Heart left ventricle (tissue), 16 donors: ENCODE measurements around the gene TSC22D1. TPM values are rescaled to one million over a fixed set of nuclear protein-coding genes. Genes with fewer than 3 reads are reported as not detected.

Source experiments
- ATAC-seq, 4 donors: fragments of 200-7000 bp; cut with Tn5 transposase; one replicate each; pipeline ENCODE4 v1.9.1; 2020 to 2022; ENCODE audit warnings: moderate library complexity in 4 of 4, mild to moderate bottlenecking in 3 of 4, moderate number of reproducible peaks in 1 of 4
- DNase-seq, 5 donors: peaks; one replicate each; pipeline ENCODE4 v3.0.0-alpha.2; 2020
- H3K27ac ChIP-seq, 12 donors: fragments of 200-600 bp; sonication (generic) in 4 of 12; one replicate each; pipeline versions ENCODE4 v1.5.0 to v1.8.0; 2016 to 2022; ENCODE audit warnings: mild to moderate bottlenecking in 2 of 12
- H3K27me3 ChIP-seq, 9 donors: fragments of 200-600 bp; sonication (generic) in 2 of 9; one replicate each; pipeline versions ENCODE4 v1.5.1 to v1.8.0; 2016 to 2022; ENCODE audit warnings: mild to moderate bottlenecking in 3 of 9
- H3K36me3 ChIP-seq, 9 donors: fragments of 200-600 bp; sonication (generic) in 2 of 9; one replicate each; pipeline versions ENCODE4 v1.5.0 to v1.8.0; 2018 to 2022; ENCODE audit warnings: mild to moderate bottlenecking in 2 of 9
- H3K4me1 ChIP-seq, 12 donors: fragments of 200-600 bp; sonication (generic) in 4 of 12; one replicate each; pipeline versions ENCODE4 v1.5.0 to v1.8.0; 2016 to 2022; ENCODE audit warnings: mild to moderate bottlenecking in 3 of 12
- H3K4me3 ChIP-seq, 12 donors: fragments of 200-600 bp; sonication (generic) in 4 of 12; one replicate each; pipeline versions ENCODE4 v1.5.0 to v1.8.0; 2017 to 2022; ENCODE audit warnings: mild to moderate bottlenecking in 9 of 12, moderate library complexity in 4 of 12
- H3K9me3 ChIP-seq, 12 donors: fragments of 200-600 bp; sonication (generic) in 4 of 12; one replicate each; pipeline versions ENCODE4 v1.5.0 to v1.8.0; 2016 to 2022; ENCODE audit warnings: mild to moderate bottlenecking in 1 of 12
- POLR2A ChIP-seq, 2 donors: fragments of 450-650 bp; IDR thresholded peaks; one replicate each; pipeline ENCODE4 v1.6.1; 2017; ENCODE audit warnings: antibody characterized with exemption in 2 of 2, mild to moderate bottlenecking in 2 of 2, moderate library complexity in 2 of 2
- WGBS, 4 donors: extraction: QIAGEN DNeasy Blood & Tissue Kit in 2 of 4; methylation state at CpG; one replicate each; pipeline versions ENCODE4 v1.1.5 to v1.1.7; 2013 to 2018; 5-methylcytosine and 5-hydroxymethylcytosine counted together
- intact Hi-C, 10 donors: fragments of 100-400 bp; cut with DNase I; formaldehyde crosslinking; loops; one replicate each; pipeline versions ENCODE4 v1.11.1 to v1.14.2; 2022
- polyA plus RNA-seq, 2 donors: library from polyadenylated mRNA; stranded (reverse); fragments of 200-250 nt; gene quantifications; one replicate each; pipeline ENCODE4 v1.2.3, GENCODE V29; 2013
- total RNA-seq, 9 donors: library from RNA; depleted of rRNA in 2 of 9; stranded (reverse); fragments of >200 nt in 2 of 9; fragmentation: NEBNext Ultra II Directional in 3 of 9; extraction: Animal tissue kit (Norgen Biotek cat#: 25700) in 3 of 9; gene quantifications; one replicate each; pipeline versions ENCODE4 v1.1.0 to v1.2.4, GENCODE V29; 2016 to 2023
- TF ChIP-seq, protein P1 (sequence below), 12 donors: fragments of 200-600 bp; sonication (generic) in 4 of 12; IDR thresholded peaks; one replicate each; pipeline versions ENCODE4 v1.5.0 to v1.8.0; 2018 to 2022; ENCODE audit warnings: antibody characterized with exemption in 12 of 12, mild to moderate bottlenecking in 5 of 12
- donor health status: ischemic (EF 13 %, LVEDD 7.1; RV severe dilation, severe dysfunction).
- donor health status: healthy with polysubstance abuse.
- donor health status: DM: no; HTN: yes; CAD: no.
- donor health status: DM: no; HTN: no; CAD: no.
- donor health status: ischemic (EF 25% LVEDD 6.9; RV normal size, moderate dysfunction).
- donor health status: ischemic (EF 25% LVEDD 5.7; RV mildly dilated, moderate dysfunction).
- donor health status: healthy.
- donor health status: DM: yes; HTN: yes; CAD: no.
- donor health status: ischemic (EF 35%, LVEDD 5.7; RV mildly dilated, moderate dysfunction).
- donor health status: nonischemic (EF 11% LVEDD 7.7; RV severe dilation, severe dysfunction).
- donor health status: DM: yes; HTN: yes; CAD: no.
- donor health status: PGD.
- donor health status: ischemic (EF 29% LVEDD 5.4; RV normal size, mild dysfunction).
- donor health status: nonischemic (EF 23%, LVEDD 6.1; RV moderate dilation, normal function).

TSC22D1 gene
- total and polyA plus RNA-seq, 11 donors, result 61.0 to 166 (median 125) TPM

- Histone ChIP-seq H3K9me3 (no peaks in the 10 kb centered on the region), H3K36me3 (peaks cover 0 to 8% (median 0%) of the 10 kb centered on the region in 9 donors), H3K27me3 (no peaks in the 10 kb centered on the region), H3K27ac (no peak overlapping the region), H3K4me1 (no peaks in the 10 kb centered on the region), H3K4me3 (no peak overlapping the region)
- WGBS, 4 donors, result 91 to 95% (median 92%) methylated on average over 12 of the region's 12 CpGs
- TF ChIP-seq POLR2A (IDR thresholded peaks at IDR 0.05), result no peak
- TF ChIP-seq, protein P1, sequence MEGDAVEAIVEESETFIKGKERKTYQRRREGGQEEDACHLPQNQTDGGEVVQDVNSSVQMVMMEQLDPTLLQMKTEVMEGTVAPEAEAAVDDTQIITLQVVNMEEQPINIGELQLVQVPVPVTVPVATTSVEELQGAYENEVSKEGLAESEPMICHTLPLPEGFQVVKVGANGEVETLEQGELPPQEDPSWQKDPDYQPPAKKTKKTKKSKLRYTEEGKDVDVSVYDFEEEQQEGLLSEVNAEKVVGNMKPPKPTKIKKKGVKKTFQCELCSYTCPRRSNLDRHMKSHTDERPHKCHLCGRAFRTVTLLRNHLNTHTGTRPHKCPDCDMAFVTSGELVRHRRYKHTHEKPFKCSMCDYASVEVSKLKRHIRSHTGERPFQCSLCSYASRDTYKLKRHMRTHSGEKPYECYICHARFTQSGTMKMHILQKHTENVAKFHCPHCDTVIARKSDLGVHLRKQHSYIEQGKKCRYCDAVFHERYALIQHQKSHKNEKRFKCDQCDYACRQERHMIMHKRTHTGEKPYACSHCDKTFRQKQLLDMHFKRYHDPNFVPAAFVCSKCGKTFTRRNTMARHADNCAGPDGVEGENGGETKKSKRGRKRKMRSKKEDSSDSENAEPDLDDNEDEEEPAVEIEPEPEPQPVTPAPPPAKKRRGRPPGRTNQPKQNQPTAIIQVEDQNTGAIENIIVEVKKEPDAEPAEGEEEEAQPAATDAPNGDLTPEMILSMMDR (IDR thresholded peaks at IDR 0.05), result no peak
- DNase-seq, result no peak
- no peak for ATAC-seq
- intact Hi-C loops, result loop anchor here in 1 of 10 donors (10.0 kb wide), 1 partner anchor 50 kb away; no protein-coding TSS in a partner anchor
Observed at GRCh38 chr13:44555207-44555606, 20.9 kb downstream of the TSC22D1 start.

DNA sequence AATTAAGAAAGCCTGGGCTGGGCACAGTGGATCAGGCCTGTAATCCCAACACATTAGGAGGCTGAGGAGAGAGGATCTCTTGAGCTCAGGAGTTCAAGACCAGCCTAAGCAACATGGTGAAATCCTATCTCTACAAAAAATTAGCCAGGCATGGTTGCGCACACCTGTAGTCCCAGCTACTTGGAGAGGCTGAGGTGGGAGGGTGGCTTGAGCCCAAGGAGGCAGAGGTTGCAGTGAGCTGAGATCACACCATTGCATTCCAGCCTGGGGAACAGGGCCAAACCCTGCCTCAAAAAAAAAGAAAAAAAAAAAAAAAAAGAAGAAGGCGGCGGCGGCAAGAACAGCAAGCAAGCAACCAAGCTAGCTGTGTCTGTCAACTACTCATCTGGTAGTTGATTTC lies 26.7 kb downstream of the TSC22D1 start:
- Histone ChIP-seq H3K9me3 (no peaks in the 10 kb centered on the region), H3K4me1 (no peaks in the 10 kb centered on the region), H3K4me3 (no peak overlapping the region), H3K27ac (no peak overlapping the region), H3K27me3 (no peaks in the 10 kb centered on the region), H3K36me3 (peaks cover 0 to 3% (median 0%) of the 10 kb centered on the region in 9 donors)
- intact Hi-C loops, result no loop called here
- ATAC-seq (no peak), DNase-seq (no peak)
- no peak for TF ChIP-seq POLR2A (IDR thresholded peaks at IDR 0.05)
- TF ChIP-seq, protein P1 (IDR thresholded peaks at IDR 0.05), result no peak
- WGBS, 4 donors, result 83 to 97% (median 90%) methylated on average over 4 of the region's 4 CpGs

- ATAC-seq (no peak), DNase-seq (no peak)
- Histone ChIP-seq H3K27ac (no peak overlapping the region), H3K36me3 (no peaks in the 10 kb centered on the region), H3K9me3 (no peaks in the 10 kb centered on the region), H3K4me1 (peaks cover 0 to 15% (median 2%) of the 10 kb centered on the region in 12 donors), H3K4me3 (no peak overlapping the region), H3K27me3 (no peaks in the 10 kb centered on the region)
- intact Hi-C loops, result no loop called here
- TF ChIP-seq, protein P1 (IDR thresholded peaks at IDR 0.05), result no peak
- no peak for TF ChIP-seq POLR2A (IDR thresholded peaks at IDR 0.05)
- WGBS, 4 donors, result 90 to 96% (median 92%) methylated on average over 1 of the region's 1 CpG
Observed at GRCh38 chr13:44546164-44546563, 30.0 kb downstream of the TSC22D1 start.

- TF ChIP-seq, protein P1 (IDR thresholded peaks at IDR 0.05), result no peak
- no peak for TF ChIP-seq POLR2A (IDR thresholded peaks at IDR 0.05)
- peaks cover 0 to 21% (median 3%) of the 10 kb centered on the region in 12 donors for H3K4me1 ChIP-seq
- no peak overlapping the region for H3K4me3 ChIP-seq
- WGBS, 4 donors, result 93 to 98% (median 96%) methylated on average over 3 of the region's 3 CpGs
- ATAC-seq, result no peak
- no peaks in the 10 kb centered on the region for H3K9me3 ChIP-seq
- intact Hi-C loops, result no loop called here
- no peak overlapping the region for H3K27ac ChIP-seq
- DNase-seq, result no peak
- H3K36me3 ChIP-seq, result peaks cover 0 to 16% (median 0%) of the 10 kb centered on the region in 9 donors
- H3K27me3 ChIP-seq, result no peaks in the 10 kb centered on the region
Observed at GRCh38 chr13:44543369-44543768, 32.8 kb downstream of the TSC22D1 start.
